Tongue (tissue), 2 donors: ENCODE data around the gene CADPS. TPM values are rescaled to one million over a fixed set of nuclear protein-coding genes. Genes with fewer than 3 reads are reported as not detected.

ENCODE experiments used
- small RNA-seq: library from RNA; depleted of rRNA; stranded (forward); fragments of <200 nt; gene quantifications from one replicate; pipeline ENCODE3, GENCODE V24; 2014; ENCODE audit warnings: low replicate concordance
- total RNA-seq: library from RNA; depleted of rRNA; stranded (reverse); fragments of >200 nt; gene quantifications from one replicate; pipeline ENCODE4 v1.2.3, GENCODE V29; 2014

Gene CADPS
- total RNA-seq, 1 donor from 2014 or later: 13.3 TPM

Small RNAs within 50 kb of the gene (small RNA-seq; reads per million reads assigned to genes)
- gene RN7SL863P: not detected
- gene RNU6-139P: not detected
